NB4 (cell line): Measurements from ENCODE around the gene ANG.
"Not testable (repeated sequence)": the region's sequence is repeated elsewhere in the genome, so short reads cannot be mapped to it uniquely, and the experiment has no call there.

Source experiments
- CTCF ChIP-seq: IDR thresholded peaks from one replicate; pipeline ENCODE4 v1.5.1; 2012; ENCODE audit warnings: low read depth, low read length
- MAX ChIP-seq: IDR thresholded peaks from 2 replicates; pipeline ENCODE4 v1.6.1; 2011; ENCODE audit warnings: low read depth, low read length
- MYC ChIP-seq: IDR thresholded peaks from 2 replicates; pipeline ENCODE4 v1.6.1; 2011; ENCODE audit warnings: low read depth, low read length
- POLR2A ChIP-seq: IDR thresholded peaks from 2 replicates; pipeline ENCODE4 v1.6.1; 2011; ENCODE audit warnings: mild to moderate bottlenecking; ENCODE audit not compliant: insufficient read length; ENCODE audit errors: extremely low read depth

GRCh38 chr14:20666400-20666961, 22.1 kb upstream of the ANG start:
- not testable (repeated sequence) for TF ChIP-seq CTCF, POLR2A, MAX, MYC
